Measurements from ENCODE around the gene OR8B3.
"Not testable (repeated sequence)": the region's sequence is repeated elsewhere in the genome, so short reads cannot be mapped to it uniquely, and the experiment has no call there.

DNA sequence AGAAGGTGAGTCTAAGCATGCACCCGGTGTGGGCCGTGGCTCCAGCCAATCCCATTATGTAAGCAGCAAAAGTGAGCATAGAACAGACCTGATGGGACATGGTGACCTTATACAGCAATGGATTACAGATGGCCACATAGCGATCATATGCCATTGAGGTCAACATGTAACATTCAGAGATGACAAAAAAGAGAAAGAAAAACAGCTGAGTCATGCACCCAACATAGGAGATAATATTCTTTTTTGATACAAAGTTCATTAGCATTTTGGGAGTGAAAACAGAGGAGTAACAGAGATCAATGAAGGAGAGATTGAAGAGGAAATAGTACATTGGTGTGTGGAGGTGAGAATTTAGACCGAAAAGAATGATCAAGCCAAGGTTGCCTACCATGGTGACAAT, 2.0 kb downstream of the OR8B3 start:
- TF ChIP-seq, protein P1, sequence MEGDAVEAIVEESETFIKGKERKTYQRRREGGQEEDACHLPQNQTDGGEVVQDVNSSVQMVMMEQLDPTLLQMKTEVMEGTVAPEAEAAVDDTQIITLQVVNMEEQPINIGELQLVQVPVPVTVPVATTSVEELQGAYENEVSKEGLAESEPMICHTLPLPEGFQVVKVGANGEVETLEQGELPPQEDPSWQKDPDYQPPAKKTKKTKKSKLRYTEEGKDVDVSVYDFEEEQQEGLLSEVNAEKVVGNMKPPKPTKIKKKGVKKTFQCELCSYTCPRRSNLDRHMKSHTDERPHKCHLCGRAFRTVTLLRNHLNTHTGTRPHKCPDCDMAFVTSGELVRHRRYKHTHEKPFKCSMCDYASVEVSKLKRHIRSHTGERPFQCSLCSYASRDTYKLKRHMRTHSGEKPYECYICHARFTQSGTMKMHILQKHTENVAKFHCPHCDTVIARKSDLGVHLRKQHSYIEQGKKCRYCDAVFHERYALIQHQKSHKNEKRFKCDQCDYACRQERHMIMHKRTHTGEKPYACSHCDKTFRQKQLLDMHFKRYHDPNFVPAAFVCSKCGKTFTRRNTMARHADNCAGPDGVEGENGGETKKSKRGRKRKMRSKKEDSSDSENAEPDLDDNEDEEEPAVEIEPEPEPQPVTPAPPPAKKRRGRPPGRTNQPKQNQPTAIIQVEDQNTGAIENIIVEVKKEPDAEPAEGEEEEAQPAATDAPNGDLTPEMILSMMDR (IDR thresholded peaks at IDR 0.05; ENCODE audit: low read depth, low read length, poor library complexity, severe bottlenecking) = not testable (repeated sequence)
- TF ChIP-seq EZH2phosphoT487 (IDR thresholded peaks at IDR 0.05; ENCODE audit: borderline replicate concordance, low read length) = not testable (repeated sequence)
